Pancreas (tissue), 10 donors: ENCODE data around the gene SCG3. TPM values are rescaled to one million over a fixed set of nuclear protein-coding genes. Genes with fewer than 3 reads are reported as not detected.

Source experiments
- ATAC-seq, 4 donors: fragments of 200-7000 bp; cut with Tn5 transposase; one replicate each; pipeline versions ENCODE4 v1.8.0 to v1.9.1; 2020; ENCODE audit warnings: mild to moderate bottlenecking in 4 of 4, moderate library complexity in 4 of 4
- DNase-seq, 6 donors: peaks; one replicate each; pipeline ENCODE4 v3.0.0-alpha.2; 2020
- FAIRE-seq: peaks from 2 replicates; lab custom pipeline; 2012; peaks lifted over from hg19 to GRCh38; lab: Jason Lieb, UNC
- H3K27ac ChIP-seq, 4 donors: fragments of 200-600 bp; sonication (generic); 1 replicate in 3 of 4; 2 replicates in 1 of 4; pipeline versions ENCODE4 v1.5.0 to v1.8.0; 2020
- H3K27me3 ChIP-seq, 4 donors: fragments of 200-600 bp; one replicate each; pipeline ENCODE4 v1.8.0; 2021
- H3K36me3 ChIP-seq, 3 donors: fragments of 200-600 bp; sonication (generic) in 1 of 3; one replicate each; pipeline versions ENCODE4 v1.5.0 to v1.8.0; 2020 to 2021
- H3K4me1 ChIP-seq, 3 donors: fragments of 200-600 bp; one replicate each; pipeline ENCODE4 v1.8.0; 2021
- H3K4me3 ChIP-seq, 4 donors: fragments of 200-600 bp; sonication (generic) in 2 of 4; one replicate each; pipeline versions ENCODE4 v1.5.0 to v1.8.0; 2020 to 2021
- H3K9me3 ChIP-seq, 4 donors: fragments of 200-600 bp; one replicate each; pipeline ENCODE4 v1.8.0; 2021
- WGBS, 2 donors: extraction: QIAGEN DNeasy Blood & Tissue Kit; methylation state at CpG; one replicate each; pipeline ENCODE4 v1.1.7; 2013; 5-methylcytosine and 5-hydroxymethylcytosine counted together
- intact Hi-C, 3 donors: fragments of 100-400 bp; cut with DNase I; formaldehyde crosslinking; loops; one replicate each; pipeline versions ENCODE4 v1.11.1 to v1.14.2; 2022
- polyA plus RNA-seq, 2 donors: library from polyadenylated mRNA; stranded (reverse); fragments of 200-250 nt; gene quantifications; one replicate each; pipeline ENCODE4 v1.2.3, GENCODE V29; 2013
- total RNA-seq, 6 donors: library from RNA; stranded (reverse); fragmentation: NEBNext Ultra II Directional in 4 of 6; extraction: Animal tissue kit (Norgen Biotek cat#: 25700) in 4 of 6; gene quantifications; one replicate each; pipeline versions ENCODE4 v1.2.1 to v1.2.4, GENCODE V29; 2021 to 2023
- TF ChIP-seq, protein P1 (sequence below), 4 donors: fragments of 200-600 bp; sonication (generic) in 3 of 4; IDR thresholded peaks; one replicate each; pipeline versions ENCODE4 v1.5.0 to v1.8.0; 2021; ENCODE audit warnings: antibody characterized with exemption in 4 of 4
- donor health status: healthy with polysubstance abuse.
- donor health status: DM: no; HTN: no; CAD: no; lungs with moderate emphysema.
- donor health status: DM: no; HTN: no; CAD: no.
- donor health status: control.
- donor health status: control.
- donor health status: Bipolar disorder and iron deficiency.
- donor health status: DM: yes; HTN: yes; CAD: no.
- donor health status: DM: no; HTN: no; CAD: no.
- donor health status: DM: no; HTN: no; CAD: no.
- donor health status: DM: yes; HTN: yes; CAD: no.

SCG3 gene
- total and polyA plus RNA-seq, 8 donors: 2.4 to 67.5 (median 9.6) TPM

DNA sequence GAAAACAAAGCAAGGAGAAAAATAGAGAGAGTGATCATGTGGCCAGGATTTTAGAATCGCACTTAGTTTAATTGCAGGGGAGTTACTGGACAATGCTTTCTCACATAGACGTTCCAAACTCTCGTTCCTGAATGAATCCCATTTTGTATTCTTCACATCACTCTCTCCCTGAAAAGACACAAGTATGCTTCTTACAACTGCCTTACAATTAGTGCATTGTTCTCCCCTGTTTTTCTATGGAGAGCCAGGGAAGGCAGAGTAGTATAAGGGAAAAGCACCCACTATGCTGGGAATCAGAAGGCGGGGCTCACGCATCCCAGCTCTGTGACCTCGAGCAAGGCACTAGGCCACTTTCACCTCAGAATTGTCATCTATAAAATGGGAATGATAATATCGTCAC lies 84.4 kb downstream of the SCG3 start:
- no peak for FAIRE-seq
- no peaks in the 10 kb centered on the region for H3K27me3 ChIP-seq
- intact Hi-C loops: loop anchor here in 1 of 3 donors (10.0 kb wide), 1 partner anchor 111 kb away; no protein-coding TSS in a partner anchor
- H3K9me3 ChIP-seq: no peaks in the 10 kb centered on the region
- 79 to 87% methylated on average over 7 of the region's 7 CpGs for WGBS, 2 donors
- ATAC-seq: no peak
- H3K27ac ChIP-seq: no peak overlapping the region
- no peak for DNase-seq
- H3K4me1 ChIP-seq: no peaks in the 10 kb centered on the region
- TF ChIP-seq, protein P1, sequence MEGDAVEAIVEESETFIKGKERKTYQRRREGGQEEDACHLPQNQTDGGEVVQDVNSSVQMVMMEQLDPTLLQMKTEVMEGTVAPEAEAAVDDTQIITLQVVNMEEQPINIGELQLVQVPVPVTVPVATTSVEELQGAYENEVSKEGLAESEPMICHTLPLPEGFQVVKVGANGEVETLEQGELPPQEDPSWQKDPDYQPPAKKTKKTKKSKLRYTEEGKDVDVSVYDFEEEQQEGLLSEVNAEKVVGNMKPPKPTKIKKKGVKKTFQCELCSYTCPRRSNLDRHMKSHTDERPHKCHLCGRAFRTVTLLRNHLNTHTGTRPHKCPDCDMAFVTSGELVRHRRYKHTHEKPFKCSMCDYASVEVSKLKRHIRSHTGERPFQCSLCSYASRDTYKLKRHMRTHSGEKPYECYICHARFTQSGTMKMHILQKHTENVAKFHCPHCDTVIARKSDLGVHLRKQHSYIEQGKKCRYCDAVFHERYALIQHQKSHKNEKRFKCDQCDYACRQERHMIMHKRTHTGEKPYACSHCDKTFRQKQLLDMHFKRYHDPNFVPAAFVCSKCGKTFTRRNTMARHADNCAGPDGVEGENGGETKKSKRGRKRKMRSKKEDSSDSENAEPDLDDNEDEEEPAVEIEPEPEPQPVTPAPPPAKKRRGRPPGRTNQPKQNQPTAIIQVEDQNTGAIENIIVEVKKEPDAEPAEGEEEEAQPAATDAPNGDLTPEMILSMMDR (IDR thresholded peaks at IDR 0.05): no peak
- no peak overlapping the region for H3K4me3 ChIP-seq
- no peaks in the 10 kb centered on the region for H3K36me3 ChIP-seq

DNA sequence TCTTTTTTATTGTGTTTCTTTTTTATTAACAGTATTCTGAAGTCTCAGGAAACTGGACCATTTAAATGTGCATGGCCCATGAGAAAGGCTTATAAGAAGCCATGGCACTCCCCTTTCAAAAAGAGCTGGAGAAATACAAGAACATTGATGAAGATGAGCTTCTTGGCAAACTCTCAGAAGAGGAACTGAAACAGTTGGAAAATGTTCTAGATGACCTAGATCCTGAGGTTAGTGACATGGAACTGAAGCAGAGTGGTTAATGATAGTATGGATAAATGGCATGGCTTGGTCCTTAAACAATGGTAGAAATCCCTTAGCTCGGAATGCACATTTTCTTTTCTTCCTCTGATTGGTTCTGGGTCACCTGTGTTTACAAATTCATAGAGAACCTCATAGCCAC lies 85.0 kb downstream of the SCG3 start:
- Histone ChIP-seq H3K27ac (no peak overlapping the region), H3K4me1 (no peaks in the 10 kb centered on the region), H3K9me3 (no peaks in the 10 kb centered on the region), H3K27me3 (no peaks in the 10 kb centered on the region), H3K36me3 (no peaks in the 10 kb centered on the region), H3K4me3 (no peak overlapping the region)
- FAIRE-seq: no peak
- TF ChIP-seq, protein P1 (IDR thresholded peaks at IDR 0.05): no peak
- no peak for DNase-seq
- ATAC-seq: no peak
- intact Hi-C loops: loop anchor here in 1 of 3 donors (10.0 kb wide), 1 partner anchor 112 kb away; no protein-coding TSS in a partner anchor
- WGBS, 2 donors: 78 to 92% methylated on average over 1 of the region's 1 CpG

DNA sequence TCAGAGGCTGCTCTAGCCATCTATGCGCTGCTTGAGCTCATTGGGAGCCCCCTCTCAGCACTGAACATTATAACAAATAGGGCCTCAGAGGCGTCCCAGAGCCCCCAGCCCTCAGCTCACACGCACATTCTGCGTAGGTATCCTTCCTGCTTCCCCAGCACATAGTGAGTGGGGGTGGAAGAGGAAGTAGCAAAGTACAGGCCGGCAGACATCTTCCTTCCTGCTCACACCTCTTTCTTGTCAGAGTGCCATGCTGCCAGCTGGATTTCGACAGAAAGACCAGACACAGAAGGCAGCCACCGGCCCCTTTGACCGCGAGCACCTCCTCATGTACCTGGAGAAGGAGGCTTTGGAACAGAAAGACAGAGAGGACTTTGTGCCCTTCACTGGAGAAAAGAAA lies 86.7 kb downstream of the SCG3 start:
- 74 to 80% methylated on average over 9 of the region's 9 CpGs for WGBS, 2 donors
- FAIRE-seq (no peak), DNase-seq (no peak), ATAC-seq (no peak)
- H3K9me3 ChIP-seq: no peaks in the 10 kb centered on the region
- H3K36me3 ChIP-seq: no peaks in the 10 kb centered on the region
- no peaks in the 10 kb centered on the region for H3K27me3 ChIP-seq
- H3K4me3 ChIP-seq: no peak overlapping the region
- TF ChIP-seq, protein P1 (IDR thresholded peaks at IDR 0.05): no peak
- H3K4me1 ChIP-seq: no peaks in the 10 kb centered on the region
- no peak overlapping the region for H3K27ac ChIP-seq
- intact Hi-C loops: loop anchor here in 1 of 3 donors (10.0 kb wide), 1 partner anchor 113 kb away; no protein-coding TSS in a partner anchor

Other genes starting within 250 kb of the SCG3 start
- 10 to 100 TPM in 3 of 6 donors, 1 to 10 TPM in 3; 6.6 to 15.8 (median 9.9) TPM for gene DMXL2, start 58.7 kb upstream of the SCG3 start, total RNA-seq
- gene DMXL2, start 58.7 kb upstream of the SCG3 start, polyA plus RNA-seq: 10 to 100 TPM; 20.1 to 31.8 TPM
- gene LYSMD2, start 56.2 kb downstream of the SCG3 start, total RNA-seq: 1 to 10 TPM; 5.0 to 9.5 (median 6.3) TPM
- 10 to 100 TPM; 10.0 to 29.7 TPM for gene LYSMD2, start 56.2 kb downstream of the SCG3 start, polyA plus RNA-seq
- 1 to 10 TPM; 1.9 to 6.8 (median 3.6) TPM for gene TMOD2, start 70.1 kb downstream of the SCG3 start, total RNA-seq
- gene TMOD2, start 70.1 kb downstream of the SCG3 start, polyA plus RNA-seq: 1 to 10 TPM; 1.1 to 3.7 TPM
- 10 to 100 TPM; 12.3 to 28.5 (median 15.6) TPM for gene TMOD3, start 148.2 kb downstream of the SCG3 start, total RNA-seq
- gene TMOD3, start 148.2 kb downstream of the SCG3 start, polyA plus RNA-seq: 1 to 10 TPM; 4.4 to 9.1 TPM